H9 (cell line): Measurements from ENCODE around the gene KLHL1. TPM values are rescaled to one million over a fixed set of nuclear protein-coding genes. Genes with fewer than 3 reads are reported as not detected.

Source experiments
- DNase-seq: peaks from one replicate; pipeline ENCODE4 v3.0.0-alpha.2; 2017
- H2AFZ ChIP-seq: one replicate; pipeline ENCODE4 v1.6.1; 2013; ENCODE audit warnings: mild to moderate bottlenecking, low read length, control low read depth, moderate library complexity
- H2AK5ac ChIP-seq: 2 replicates; pipeline ENCODE4 v1.6.1; 2013; ENCODE audit warnings: low read length, control low read depth, mixed read lengths; ENCODE audit not compliant: insufficient read length
- H2BK120ac ChIP-seq: one replicate; pipeline ENCODE4 v1.6.1; 2013; ENCODE audit warnings: low read depth, mild to moderate bottlenecking, low read length, control low read depth, inconsistent platforms; ENCODE audit not compliant: poor library complexity, severe bottlenecking
- H2BK12ac ChIP-seq: 2 replicates; pipeline ENCODE4 v1.6.1; 2013; ENCODE audit warnings: low read length, control low read depth, mixed read lengths, low read depth; ENCODE audit not compliant: insufficient read length
- H2BK15ac ChIP-seq: 2 replicates; pipeline ENCODE4 v1.6.1; 2013; ENCODE audit warnings: low read depth, low read length, control low read depth
- H2BK20ac ChIP-seq: one replicate; pipeline ENCODE4 v1.6.1; 2013; ENCODE audit warnings: low read depth, mild to moderate bottlenecking, low read length, control low read depth, inconsistent platforms; ENCODE audit not compliant: poor library complexity, severe bottlenecking
- H2BK5ac ChIP-seq: 2 replicates; pipeline ENCODE4 v1.6.1; 2013; ENCODE audit warnings: low read length, control low read depth, mixed read lengths; ENCODE audit not compliant: insufficient read length
- H3K14ac ChIP-seq: 2 replicates; pipeline ENCODE4 v1.6.1; 2013; ENCODE audit warnings: low read length, control low read depth; ENCODE audit not compliant: insufficient read depth
- H3K18ac ChIP-seq: 2 replicates; pipeline ENCODE4 v1.6.1; 2013; ENCODE audit warnings: low read depth, mild to moderate bottlenecking, mixed read lengths, low read length, control low read depth; ENCODE audit not compliant: insufficient read length
- H3K23ac ChIP-seq: 2 replicates; pipeline ENCODE4 v1.6.1; 2013; ENCODE audit warnings: low read length, control low read depth, mixed read lengths, low read depth; ENCODE audit not compliant: insufficient read length
- H3K23me2 ChIP-seq: 2 replicates; pipeline ENCODE4 v1.6.1; 2013; ENCODE audit warnings: low read depth, mild to moderate bottlenecking, mixed read lengths, low read length, control low read depth; ENCODE audit not compliant: insufficient read length, poor library complexity, severe bottlenecking
- H3K27ac ChIP-seq: 2 replicates; pipeline ENCODE4 v1.5.1; 2013; ENCODE audit warnings: low read length, control low read depth, mixed read lengths, low read depth; ENCODE audit not compliant: insufficient read length
- H3K27me3 ChIP-seq: 2 replicates; pipeline ENCODE4 v1.6.1; 2013; ENCODE audit warnings: low read length, control low read depth, inconsistent platforms; ENCODE audit not compliant: insufficient read depth
- H3K4ac ChIP-seq: 2 replicates; pipeline ENCODE4 v1.6.1; 2013; ENCODE audit warnings: low read depth, mild to moderate bottlenecking, control low read depth, inconsistent platforms, low read length, moderate library complexity
- H3K4me1 ChIP-seq: 2 replicates; pipeline ENCODE4 v1.6.1; 2013; ENCODE audit warnings: low read length, control low read depth, inconsistent platforms; ENCODE audit not compliant: insufficient read depth
- H3K4me2 ChIP-seq: 2 replicates; pipeline ENCODE4 v1.6.1; 2013; ENCODE audit warnings: low read length, control low read depth, mixed read lengths; ENCODE audit not compliant: insufficient read length, insufficient read depth
- H3K56ac ChIP-seq: 2 replicates; pipeline ENCODE4 v1.6.1; 2013; ENCODE audit warnings: low read depth, mild to moderate bottlenecking, mixed read lengths, low read length, control low read depth; ENCODE audit not compliant: insufficient read length
- H3K79me1 ChIP-seq: 2 replicates; pipeline ENCODE4 v1.6.1; 2013; ENCODE audit warnings: low read depth, mild to moderate bottlenecking, moderate library complexity, low read length, control low read depth, inconsistent platforms; ENCODE audit not compliant: insufficient read depth, poor library complexity, severe bottlenecking
- H3K79me2 ChIP-seq: 2 replicates; pipeline ENCODE4 v1.6.1; 2013; ENCODE audit warnings: low read length, control low read depth, inconsistent platforms; ENCODE audit not compliant: insufficient read depth
- H3K9ac ChIP-seq: 2 replicates; pipeline ENCODE4 v1.6.1; 2013; ENCODE audit warnings: low read length, control low read depth, mixed read lengths; ENCODE audit not compliant: insufficient read length; ENCODE audit errors: extremely low read depth
- H3K9me3 ChIP-seq: one replicate; pipeline ENCODE4 v1.6.1; 2013; ENCODE audit warnings: low read depth, low read length, inconsistent platforms; ENCODE audit not compliant: control insufficient read depth
- H3T11ph ChIP-seq: one replicate; pipeline ENCODE4 v1.6.1; 2013; ENCODE audit warnings: mild to moderate bottlenecking, low read length, control low read depth, inconsistent platforms
- H4K20me1 ChIP-seq: one replicate; pipeline ENCODE4 v1.6.1; 2013; ENCODE audit not compliant: control insufficient read depth, insufficient read length, insufficient read depth
- H4K5ac ChIP-seq: 2 replicates; pipeline ENCODE4 v1.6.1; 2013; ENCODE audit warnings: low read depth, mild to moderate bottlenecking, mixed read lengths, low read length, control low read depth; ENCODE audit not compliant: insufficient read length
- H4K8ac ChIP-seq: replicated peaks from 2 replicates; pipeline ENCODE4 v1.6.1; 2013; ENCODE audit warnings: low read length, control low read depth, mixed read lengths, low read depth; ENCODE audit not compliant: insufficient read length
- H4K91ac ChIP-seq: 2 replicates; pipeline ENCODE4 v1.6.1; 2013; ENCODE audit warnings: low read depth, mild to moderate bottlenecking, moderate library complexity, mixed read lengths, low read length, control low read depth; ENCODE audit not compliant: insufficient read length
- H3K27ac Mint-ChIP-seq, 3 experiments: 2 replicates in 2 of 3; 3 replicates in 1 of 3; pipeline ENCODE4 v1.8.0; 2020 to 2021; ENCODE audit warnings: mixed read lengths in 3 of 3, mild to moderate bottlenecking in 1 of 3, moderate library complexity in 1 of 3
- H3K27me3 Mint-ChIP-seq: 2 replicates; pipeline ENCODE4 v1.8.0; 2021; ENCODE audit warnings: low read depth, mild to moderate bottlenecking, moderate library complexity, mixed read lengths
- H3K36me3 Mint-ChIP-seq, 3 experiments: 2 replicates in 2 of 3; 3 replicates in 1 of 3; pipeline ENCODE4 v1.8.0; 2020 to 2021; ENCODE audit warnings: low read depth in 3 of 3, mixed read lengths in 3 of 3; ENCODE audit not compliant: insufficient read depth in 1 of 3
- H3K4me1 Mint-ChIP-seq, 2 experiments: 2 replicates each; pipeline ENCODE4 v1.8.0; 2020; ENCODE audit warnings: mixed read lengths in 2 of 2
- H3K4me3 Mint-ChIP-seq, 2 experiments: 2 replicates in 1 of 2; 3 replicates in 1 of 2; pipeline ENCODE4 v1.8.0; 2020 to 2021; ENCODE audit warnings: mild to moderate bottlenecking in 2 of 2, mixed read lengths in 2 of 2, moderate library complexity in 1 of 2
- H3K9me3 Mint-ChIP-seq, 2 experiments: 2 replicates in 1 of 2; 3 replicates in 1 of 2; pipeline ENCODE4 v1.8.0; 2020; ENCODE audit warnings: mild to moderate bottlenecking in 2 of 2, mixed read lengths in 2 of 2, moderate library complexity in 1 of 2
- total RNA-seq: library from RNA; stranded (reverse); gene quantifications from 2 replicates; pipeline ENCODE4 v1.2.1, GENCODE V29; 2021
- TF ChIP-seq, protein P1 (sequence below): fragments of 200-600 bp; sonication (generic); conservative IDR thresholded peaks from 3 replicates; pipeline ENCODE4 v1.8.0; 2021; ENCODE audit warnings: antibody characterized with exemption, mild to moderate bottlenecking

KLHL1 gene
- total RNA-seq, 1 experiment from 2014 or later = not detected

DNA sequence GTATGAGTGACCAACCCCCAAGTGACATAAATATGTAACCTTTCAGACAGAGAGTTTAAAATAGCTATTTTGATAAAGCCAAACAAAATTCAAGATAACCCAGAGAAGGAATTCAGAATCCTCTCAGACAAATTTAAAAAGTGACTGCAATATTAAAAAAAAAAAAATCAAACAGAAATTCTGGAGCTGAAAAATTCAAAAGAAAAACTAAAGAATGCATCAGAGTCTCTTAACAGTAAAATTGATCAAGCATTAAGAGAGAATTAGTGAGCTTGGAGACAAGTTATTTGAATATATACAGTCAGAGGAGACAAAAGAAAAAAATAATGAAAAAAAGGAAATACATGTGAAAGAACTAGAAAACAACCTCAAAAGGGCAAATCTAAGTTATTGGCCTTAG is 53.7 kb downstream of the KLHL1 start:
- Histone ChIP-seq H3K56ac (no peak overlapping the region), H4K91ac (no peak overlapping the region), H2BK120ac (no peak overlapping the region), H2AK5ac (no peak overlapping the region), H2BK12ac (no peak overlapping the region), H3K23me2 (no peaks in the 10 kb centered on the region), H3K9me3 (no peaks in the 10 kb centered on the region), H3K9ac (no peak overlapping the region), H3K4ac (no peak overlapping the region), H4K20me1 (no peaks in the 10 kb centered on the region), H3K79me1 (no peaks in the 10 kb centered on the region), H3K27ac (no peak overlapping the region), H3K4me2 (no peak overlapping the region), H2BK15ac (no peak overlapping the region), H3K4me1 (no peaks in the 10 kb centered on the region), H2AFZ (no peak overlapping the region), H3T11ph (no peak overlapping the region), H3K23ac (no peak overlapping the region), H3K14ac (no peak overlapping the region), H3K27me3 (no peaks in the 10 kb centered on the region), H2BK20ac (no peak overlapping the region), H4K8ac (no peak overlapping the region), H3K18ac (no peak overlapping the region), H2BK5ac (no peak overlapping the region), H4K5ac (no peak overlapping the region), H3K79me2 (no peaks in the 10 kb centered on the region)
- Mint-ChIP-seq H3K27ac (no peak overlapping the region), H3K4me1 (no peaks in the 10 kb centered on the region), H3K36me3 (no peaks in the 10 kb centered on the region), H3K9me3 (no peaks in the 10 kb centered on the region; a peak in 1 of 5 replicates), H3K27me3 (no peaks in the 10 kb centered on the region), H3K4me3 (no peak overlapping the region)
- TF ChIP-seq, protein P1, sequence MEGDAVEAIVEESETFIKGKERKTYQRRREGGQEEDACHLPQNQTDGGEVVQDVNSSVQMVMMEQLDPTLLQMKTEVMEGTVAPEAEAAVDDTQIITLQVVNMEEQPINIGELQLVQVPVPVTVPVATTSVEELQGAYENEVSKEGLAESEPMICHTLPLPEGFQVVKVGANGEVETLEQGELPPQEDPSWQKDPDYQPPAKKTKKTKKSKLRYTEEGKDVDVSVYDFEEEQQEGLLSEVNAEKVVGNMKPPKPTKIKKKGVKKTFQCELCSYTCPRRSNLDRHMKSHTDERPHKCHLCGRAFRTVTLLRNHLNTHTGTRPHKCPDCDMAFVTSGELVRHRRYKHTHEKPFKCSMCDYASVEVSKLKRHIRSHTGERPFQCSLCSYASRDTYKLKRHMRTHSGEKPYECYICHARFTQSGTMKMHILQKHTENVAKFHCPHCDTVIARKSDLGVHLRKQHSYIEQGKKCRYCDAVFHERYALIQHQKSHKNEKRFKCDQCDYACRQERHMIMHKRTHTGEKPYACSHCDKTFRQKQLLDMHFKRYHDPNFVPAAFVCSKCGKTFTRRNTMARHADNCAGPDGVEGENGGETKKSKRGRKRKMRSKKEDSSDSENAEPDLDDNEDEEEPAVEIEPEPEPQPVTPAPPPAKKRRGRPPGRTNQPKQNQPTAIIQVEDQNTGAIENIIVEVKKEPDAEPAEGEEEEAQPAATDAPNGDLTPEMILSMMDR = no peak
- no peak for DNase-seq
